Activated CD4-positive, alpha-beta T cell treated with anti-CD3 and anti-CD28 coated beads, Interleukin-10, Interleukin-2, amounts not matched to agents 100 ng/mL and 50 ng/mL, durations not matched to agents 16 hours and 8 hours (primary cell): ENCODE measurements around the gene PLXDC2.
"Not testable (repeated sequence)": the region's sequence is repeated elsewhere in the genome, so short reads cannot be mapped to it uniquely, and the experiment has no call there.

Experiments
- DNase-seq: peaks from one replicate; pipeline ENCODE4 v3.0.0-alpha.2; 2020

The PLXDC2 gene

GRCh38 chr10:19987931-19988330 is 171.7 kb downstream of the PLXDC2 start:
- DNase-seq: no peak

- DNase-seq: no peak
These were observed 177.6 kb downstream of the PLXDC2 start for GRCh38 chr10:19993714-19994315.

GRCh38 chr10:19998482-19998881 is 182.2 kb downstream of the PLXDC2 start:
- no peak for DNase-seq

- no peak for DNase-seq
These were observed 183.2 kb downstream of the PLXDC2 start for GRCh38 chr10:19999431-19999830.

- not testable (repeated sequence) for DNase-seq
These were observed 185.8 kb downstream of the PLXDC2 start for GRCh38 chr10:20002026-20002425.

GRCh38 chr10:20002657-20003056 is 186.4 kb downstream of the PLXDC2 start:
- no peak for DNase-seq

- DNase-seq: no peak
These were observed 187.9 kb downstream of the PLXDC2 start for GRCh38 chr10:20004087-20004523.

- DNase-seq: no peak
These were observed 189.4 kb downstream of the PLXDC2 start for GRCh38 chr10:20005638-20006037.

GRCh38 chr10:20006169-20006870 is 190.1 kb downstream of the PLXDC2 start:
- no peak for DNase-seq

GRCh38 chr10:20007426-20007825 is 191.2 kb downstream of the PLXDC2 start:
- no peak for DNase-seq

- DNase-seq: no peak
These were observed 197.9 kb downstream of the PLXDC2 start for GRCh38 chr10:20013991-20014750.

GRCh38 chr10:20017961-20018360 is 201.7 kb downstream of the PLXDC2 start:
- no peak for DNase-seq

GRCh38 chr10:20020677-20021076 is 204.4 kb downstream of the PLXDC2 start:
- DNase-seq: no peak

GRCh38 chr10:20029523-20029922 is 213.3 kb downstream of the PLXDC2 start:
- DNase-seq: no peak

- DNase-seq: no peak
These were observed 217.2 kb downstream of the PLXDC2 start for GRCh38 chr10:20033476-20033875.

GRCh38 chr10:20034732-20035131 is 218.5 kb downstream of the PLXDC2 start:
- no peak for DNase-seq

GRCh38 chr10:20040012-20040411 is 223.8 kb downstream of the PLXDC2 start:
- no peak for DNase-seq

- no peak for DNase-seq
These were observed 225.7 kb downstream of the PLXDC2 start for GRCh38 chr10:20041931-20042330.

GRCh38 chr10:20045100-20045499 is 228.9 kb downstream of the PLXDC2 start:
- not testable (repeated sequence) for DNase-seq

- no peak for DNase-seq
These were observed 231.9 kb downstream of the PLXDC2 start for GRCh38 chr10:20048161-20048560.

- no peak for DNase-seq
These were observed 241.9 kb downstream of the PLXDC2 start for GRCh38 chr10:20058135-20058534.

- DNase-seq: no peak
These were observed 243.0 kb downstream of the PLXDC2 start for GRCh38 chr10:20059084-20059835.

GRCh38 chr10:20065814-20066213 is 249.6 kb downstream of the PLXDC2 start:
- DNase-seq: no peak
